Measurements from ENCODE around the gene RBPJ. TPM values are rescaled to one million over a fixed set of nuclear protein-coding genes. Genes with fewer than 3 reads are reported as not detected.

Gene RBPJ
- total RNA-seq, 2 donors from 2014 or later = 32.6 to 53.2 TPM

GRCh38 chr4:26361297-26361696 is 40.5 kb downstream of the RBPJ start:
- DNase-seq (no peak), ATAC-seq (peak; percentile 34)
- intact Hi-C loops (cut with DNase I, micrococcal nuclease) = no loop called here

- ATAC-seq (no peak), DNase-seq (no peak)
- intact Hi-C loops (cut with DNase I, micrococcal nuclease) = no loop called here
Measured at GRCh38 chr4:26362745-26363439, 42.1 kb downstream of the RBPJ start.

GRCh38 chr4:26365537-26366150 is 44.8 kb downstream of the RBPJ start:
- ATAC-seq = no peak
- no peak for DNase-seq
- intact Hi-C loops (cut with DNase I, micrococcal nuclease) = no loop called here

GRCh38 chr4:26367811-26368210 is 47.0 kb downstream of the RBPJ start:
- DNase-seq = no peak
- intact Hi-C loops (cut with DNase I, micrococcal nuclease) = no loop called here

GRCh38 chr4:26368685-26369084 is 47.9 kb downstream of the RBPJ start:
- DNase-seq = no peak
- no peak for ATAC-seq
- intact Hi-C loops (cut with DNase I, micrococcal nuclease) = no loop called here

More at GRCh38 chr4:26367811-26368210, 47.0 kb downstream of the RBPJ start:
- ATAC-seq = no peak

- intact Hi-C loops (cut with DNase I, micrococcal nuclease) = no loop called here
- ATAC-seq = no peak
Measured at GRCh38 chr4:26369132-26369531, 48.3 kb downstream of the RBPJ start.

GRCh38 chr4:26369581-26369980 is 48.8 kb downstream of the RBPJ start:
- intact Hi-C loops (cut with DNase I, micrococcal nuclease) = no loop called here
- ATAC-seq (no peak), DNase-seq (no peak)

More at GRCh38 chr4:26369132-26369531, 48.3 kb downstream of the RBPJ start:
- DNase-seq = no peak

GRCh38 chr4:26372076-26372475 is 51.3 kb downstream of the RBPJ start:
- DNase-seq (no peak), ATAC-seq (no peak)
- intact Hi-C loops (cut with DNase I, micrococcal nuclease) = no loop called here

GRCh38 chr4:26372525-26373172 is 51.8 kb downstream of the RBPJ start:
- ATAC-seq (peak; percentile 50), DNase-seq (no peak)
- intact Hi-C loops (cut with DNase I, micrococcal nuclease) = no loop called here

GRCh38 chr4:26375551-26375950 is 54.7 kb downstream of the RBPJ start:
- intact Hi-C loops (cut with DNase I, micrococcal nuclease) = no loop called here
- no peak for DNase-seq
- ATAC-seq = no peak

GRCh38 chr4:26377328-26378311 is 56.8 kb downstream of the RBPJ start:
- ATAC-seq (no peak), DNase-seq (no peak)
- intact Hi-C loops (cut with DNase I, micrococcal nuclease) = no loop called here

GRCh38 chr4:26379837-26380236 is 59.0 kb downstream of the RBPJ start:
- no peak for DNase-seq
- intact Hi-C loops (cut with DNase I, micrococcal nuclease) = no loop called here

GRCh38 chr4:26380740-26381139 is 59.9 kb downstream of the RBPJ start:
- DNase-seq (no peak), ATAC-seq (no peak)
- intact Hi-C loops (cut with DNase I, micrococcal nuclease) = no loop called here

More at GRCh38 chr4:26379837-26380236, 59.0 kb downstream of the RBPJ start:
- no peak for ATAC-seq

- ATAC-seq = no peak
- intact Hi-C loops (cut with DNase I, micrococcal nuclease) = no loop called here
- no peak for DNase-seq
Measured at GRCh38 chr4:26384380-26385057, 63.7 kb downstream of the RBPJ start.

GRCh38 chr4:26385690-26386089 is 64.9 kb downstream of the RBPJ start:
- ATAC-seq (no peak), DNase-seq (no peak)
- intact Hi-C loops (cut with DNase I, micrococcal nuclease) = no loop called here

- no peak for DNase-seq
- intact Hi-C loops (cut with DNase I, micrococcal nuclease) = no loop called here
- no peak for ATAC-seq
Measured at GRCh38 chr4:26386386-26386785, 65.6 kb downstream of the RBPJ start.

- ATAC-seq (no peak), DNase-seq (no peak)
- intact Hi-C loops (cut with DNase I, micrococcal nuclease) = no loop called here
Measured at GRCh38 chr4:26388671-26389070, 67.9 kb downstream of the RBPJ start.

- intact Hi-C loops (cut with DNase I, micrococcal nuclease) = no loop called here
- ATAC-seq = no peak
- DNase-seq = no peak
Measured at GRCh38 chr4:26397086-26397485, 76.3 kb downstream of the RBPJ start.

- ATAC-seq = no peak
- no peak for DNase-seq
- intact Hi-C loops (cut with DNase I, micrococcal nuclease) = no loop called here
Measured at GRCh38 chr4:26400132-26400531, 79.3 kb downstream of the RBPJ start.

All from left colon (tissue), 2 donors.